BE2C (cell line): ENCODE measurements around the gene GMEB2.

ENCODE experiments used
- DNase-seq: peaks from one replicate; pipeline ENCODE4 v3.0.0-alpha.2; 2020
- H3K27me3 ChIP-seq: fragments of 250-450 bp; sonication (Bioruptor Pico); 2 replicates; pipeline ENCODE4 v1.5.1; 2020; ENCODE audit warnings: mild to moderate bottlenecking
- H3K36me3 ChIP-seq: fragments of 250-450 bp; sonication (Bioruptor Pico); 2 replicates; pipeline ENCODE4 v1.5.1; 2020; ENCODE audit warnings: mild to moderate bottlenecking
- H3K4me1 ChIP-seq: fragments of 250-450 bp; sonication (Bioruptor Pico); 2 replicates; pipeline ENCODE4 v1.5.1; 2020
- H3K4me3 ChIP-seq: 2 replicates; pipeline ENCODE4 v1.5.1; 2011; ENCODE audit warnings: low read depth, low read length
- H3K9me3 ChIP-seq: fragments of 250-450 bp; sonication (Bioruptor Pico); 2 replicates; pipeline ENCODE4 v1.5.1; 2020
- CTCF ChIP-seq: IDR thresholded peaks from 2 replicates; pipeline ENCODE4 v1.5.1; 2012; ENCODE audit warnings: mild to moderate bottlenecking, low read depth, low read length

The GMEB2 gene

GRCh38 chr20:63547725-63548480 is 79.0 kb downstream of the GMEB2 start, which contains the start of gene SRMS:
Gene SRMS (minus strand): TSS chr20:63547749. CDS start chr20:63547463, 286 bp downstream.
- Histone ChIP-seq H3K9me3 (no peaks in the 10 kb centered on the region), H3K4me1 (peaks cover under 1% of the 10 kb centered on the region; the same call in 1 of the 2 replicates), H3K4me3 (no peak within 1 kb of the TSS), H3K36me3 (no peaks in the 10 kb centered on the region), H3K27me3 (no peaks in the 10 kb centered on the region)
- TF ChIP-seq CTCF = no peak
- no peak for DNase-seq

GRCh38 chr20:63546956-63547724 is 79.8 kb downstream of the GMEB2 start:
- no peak for DNase-seq
- Histone ChIP-seq H3K9me3 (no peaks in the 10 kb centered on the region), H3K4me1 (no peaks in the 10 kb centered on the region), H3K4me3 (no peak overlapping the region), H3K36me3 (no peaks in the 10 kb centered on the region), H3K27me3 (no peaks in the 10 kb centered on the region)
- no peak for TF ChIP-seq CTCF

- Histone ChIP-seq H3K9me3 (no peaks in the 10 kb centered on the region), H3K27me3 (no peaks in the 10 kb centered on the region), H3K4me1 (no peaks in the 10 kb centered on the region), H3K4me3 (no peak overlapping the region), H3K36me3 (no peaks in the 10 kb centered on the region)
- no peak for TF ChIP-seq CTCF
- DNase-seq = no peak
Measured at GRCh38 chr20:63546256-63546955, 80.5 kb downstream of the GMEB2 start.

- DNase-seq = no peak
- Histone ChIP-seq H3K4me1 (no peaks in the 10 kb centered on the region; the same call in 1 of the 2 replicates), H3K9me3 (no peaks in the 10 kb centered on the region), H3K36me3 (no peaks in the 10 kb centered on the region), H3K27me3 (no peaks in the 10 kb centered on the region), H3K4me3 (no peak overlapping the region)
- TF ChIP-seq CTCF = no peak
Measured at GRCh38 chr20:63545814-63546213, 81.1 kb downstream of the GMEB2 start.

GRCh38 chr20:63544958-63545516 is 81.9 kb downstream of the GMEB2 start:
- H3K4me1 ChIP-seq = peaks cover 8% of the 10 kb centered on the region
- H3K4me3 ChIP-seq = no peak overlapping the region
- H3K27me3 ChIP-seq = no peaks in the 10 kb centered on the region
- TF ChIP-seq CTCF = no peak
- no peak for DNase-seq
- no peaks in the 10 kb centered on the region for H3K36me3 ChIP-seq
- H3K9me3 ChIP-seq = no peaks in the 10 kb centered on the region
